HG03196 (cell line): Measurements from ENCODE around the gene ARHGAP44.

Experiments
- ATAC-seq: cut with Tn5 transposase; IDR thresholded peaks from one replicate; pipeline ENCODE4 v1.9.1; 2021; ENCODE audit not compliant: unreplicated experiment

Gene ARHGAP44

GRCh38 chr17:13017655-13018459 lies 228.6 kb downstream of the ARHGAP44 start, which contains the start of gene ELAC2:
Gene ELAC2 (minus strand): TSS chr17:13018027. CDS start chr17:13017947, 80 bp downstream.
- ATAC-seq, result peak; percentile 98

GRCh38 chr17:13024016-13024415 lies 234.7 kb downstream of the ARHGAP44 start:
- ATAC-seq, result no peak

GRCh38 chr17:13024526-13025257 lies 235.4 kb downstream of the ARHGAP44 start:
- peak; percentile 68 for ATAC-seq

GRCh38 chr17:13025258-13025627 lies 235.9 kb downstream of the ARHGAP44 start:
- ATAC-seq, result no peak

- no peak for ATAC-seq
Observed at GRCh38 chr17:13025687-13026086, 236.4 kb downstream of the ARHGAP44 start.

GRCh38 chr17:13027246-13027645 lies 237.9 kb downstream of the ARHGAP44 start:
- no peak for ATAC-seq

GRCh38 chr17:13029340-13029739 lies 240.0 kb downstream of the ARHGAP44 start:
- no peak for ATAC-seq

- ATAC-seq, result no peak
Observed at GRCh38 chr17:13030056-13030455, 240.8 kb downstream of the ARHGAP44 start.

- ATAC-seq, result no peak
Observed at GRCh38 chr17:13030459-13031300, 241.4 kb downstream of the ARHGAP44 start.

GRCh38 chr17:13031718-13032350 lies 242.5 kb downstream of the ARHGAP44 start:
- ATAC-seq, result no peak

GRCh38 chr17:13035420-13035819 lies 246.1 kb downstream of the ARHGAP44 start:
- no peak for ATAC-seq

- ATAC-seq, result no peak
Observed at GRCh38 chr17:13036751-13037150, 247.5 kb downstream of the ARHGAP44 start.

GRCh38 chr17:13038931-13039665 lies 249.8 kb downstream of the ARHGAP44 start:
- ATAC-seq, result no peak
